Measurements from ENCODE around the gene GLP2R.

GRCh38 chr17:9843152-9844010, 17.7 kb downstream of the GLP2R start:
- no peak for TF ChIP-seq CTCF (IDR thresholded peaks at IDR 0.05)
- no peak for TF ChIP-seq POLR2A (IDR thresholded peaks at IDR 0.05)
